WTC11 (cell line): ENCODE measurements around the gene ADGRL3. TPM values are rescaled to one million over a fixed set of nuclear protein-coding genes. Genes with fewer than 3 reads are reported as not detected.

Experiments used
- ATAC-seq: fragments of 200-7000 bp; cut with Tn5 transposase; 2 replicates; pipeline ENCODE4 v1.10.0; 2021; ENCODE audit warnings: mild to moderate bottlenecking, moderate library complexity
- CTCF ChIA-PET: fragments of 300-600 bp; sonication (Branson Sonifier 250); formaldehyde crosslinking; loops from one replicate; lab custom pipeline; 2021; ENCODE audit warnings: antibody characterized with exemption; lab: Charles Lee
- POLR2A ChIA-PET: fragments of 350-600 bp; sonication (Branson Sonifier 250); formaldehyde crosslinking; loops from one replicate; lab custom pipeline; 2021; ENCODE audit warnings: antibody characterized with exemption; lab: Charles Lee
- DNase-seq: peaks from one replicate; pipeline ENCODE4 v3.0.0; 2021; ENCODE audit warnings: low spot score
- H3K27ac Mint-ChIP-seq: 2 replicates; pipeline ENCODE4 v1.8.0; 2021; ENCODE audit warnings: mixed read lengths
- H3K27me3 Mint-ChIP-seq: 2 replicates; pipeline ENCODE4 v1.8.0; 2021; ENCODE audit warnings: low read depth, mild to moderate bottlenecking, moderate library complexity, mixed read lengths
- H3K36me3 Mint-ChIP-seq: 2 replicates; pipeline ENCODE4 v1.8.0; 2021; ENCODE audit warnings: mixed read lengths
- H3K4me1 Mint-ChIP-seq: 2 replicates; pipeline ENCODE4 v1.8.0; 2022; ENCODE audit warnings: mixed read lengths
- H3K4me3 Mint-ChIP-seq: 2 replicates; pipeline ENCODE4 v1.8.0; 2021; ENCODE audit warnings: mild to moderate bottlenecking, moderate library complexity, mixed read lengths
- H3K9me3 Mint-ChIP-seq: 2 replicates; pipeline ENCODE4 v1.8.0; 2021; ENCODE audit warnings: mixed read lengths
- ARID4B ChIP-seq: sonication (generic); formaldehyde crosslinking; IDR thresholded peaks from 2 replicates; pipeline ENCODE4 v1.8.0; 2023; ENCODE audit warnings: missing genetic modification reagents, mild to moderate bottlenecking, borderline replicate concordance
- ELF4 ChIP-seq: sonication (generic); formaldehyde crosslinking; IDR thresholded peaks from 2 replicates; pipeline ENCODE4 v1.8.1; 2022; ENCODE audit warnings: low read depth, mild to moderate bottlenecking, moderate library complexity, missing genetic modification reagents
- FOXK1 ChIP-seq: sonication (generic); formaldehyde crosslinking; IDR thresholded peaks from 2 replicates; pipeline ENCODE4 v1.8.0; 2022; ENCODE audit warnings: mild to moderate bottlenecking, moderate library complexity, missing genetic modification reagents
- GRHL2 ChIP-seq: fragments of 250-450 bp; sonication (Bioruptor Pico); IDR thresholded peaks from 2 replicates; pipeline ENCODE4 v1.8.0; 2022; ENCODE audit warnings: mild to moderate bottlenecking, moderate library complexity; ENCODE audit not compliant: insufficient replicate concordance, severe bottlenecking
- IRF1 ChIP-seq: sonication (generic); formaldehyde crosslinking; IDR thresholded peaks from 2 replicates; pipeline ENCODE4 v1.8.0; 2023; ENCODE audit warnings: missing genetic modification reagents
- MLX ChIP-seq: sonication (generic); formaldehyde crosslinking; IDR thresholded peaks from 2 replicates; pipeline ENCODE4 v1.8.1; 2023; ENCODE audit warnings: mild to moderate bottlenecking, missing genetic modification reagents, moderate library complexity
- NR2C2 ChIP-seq: sonication (generic); formaldehyde crosslinking; IDR thresholded peaks from 2 replicates; pipeline ENCODE4 v1.8.0; 2022; ENCODE audit warnings: mild to moderate bottlenecking, missing genetic modification reagents
- OVOL2 ChIP-seq: fragments of 250-450 bp; sonication (Bioruptor Pico); IDR thresholded peaks from 2 replicates; pipeline ENCODE4 v1.9.0; 2021; ENCODE audit warnings: mild to moderate bottlenecking, borderline replicate concordance
- PRRX2 ChIP-seq: fragments of 250-450 bp; sonication (Bioruptor Pico); IDR thresholded peaks from 2 replicates; pipeline ENCODE4 v1.8.0; 2021; ENCODE audit warnings: mild to moderate bottlenecking
- TEAD4 ChIP-seq: sonication (generic); formaldehyde crosslinking; IDR thresholded peaks from 2 replicates; pipeline ENCODE4 v1.8.0; 2022; ENCODE audit warnings: mild to moderate bottlenecking, missing genetic modification reagents
- ZBTB43 ChIP-seq: sonication (generic); formaldehyde crosslinking; IDR thresholded peaks from 2 replicates; pipeline ENCODE4 v1.8.1; 2023; ENCODE audit warnings: mild to moderate bottlenecking, missing genetic modification reagents
- ZNF317 ChIP-seq: sonication (generic); formaldehyde crosslinking; IDR thresholded peaks from 2 replicates; pipeline ENCODE4 v1.8.1; 2023; ENCODE audit warnings: low read depth, mild to moderate bottlenecking, moderate library complexity, missing genetic modification reagents, borderline replicate concordance
- ZNF671 ChIP-seq: fragments of 250-450 bp; sonication (Bioruptor Pico); IDR thresholded peaks from 2 replicates; pipeline ENCODE4 v1.8.0; 2021; ENCODE audit warnings: mild to moderate bottlenecking
- total RNA-seq: library from RNA; stranded (reverse); gene quantifications from 3 replicates; pipeline ENCODE4 v1.2.3, GENCODE V29; 2021
- TF ChIP-seq, protein P1 (sequence below): sonication (generic); formaldehyde crosslinking; conservative IDR thresholded peaks from 2 replicates; pipeline ENCODE4 v1.8.1; 2023; ENCODE audit warnings: mild to moderate bottlenecking, low read depth, missing genetic modification reagents, moderate library complexity

Gene ADGRL3
- total RNA-seq, 1 experiment from 2014 or later = 8.7 TPM

DNA sequence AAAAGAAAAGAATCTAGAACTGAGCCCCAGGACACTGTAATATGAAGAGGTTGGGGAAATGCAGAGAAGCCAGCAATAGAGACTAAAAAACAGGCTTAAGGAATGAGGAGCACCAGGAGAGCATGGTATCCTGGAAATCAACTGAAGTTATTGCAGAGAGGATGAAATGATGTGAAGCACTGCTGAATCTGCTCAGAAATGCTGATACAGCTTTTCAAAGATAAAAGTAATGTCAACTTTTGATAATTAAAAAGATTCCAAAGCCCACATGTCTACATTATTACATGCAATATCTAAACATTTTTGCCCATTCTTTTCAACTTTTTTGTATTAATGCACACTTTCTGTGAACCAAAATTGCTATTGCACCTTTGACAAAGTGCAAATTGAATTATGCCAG lies 718.4 kb downstream of the ADGRL3 start:
- no peaks in the 10 kb centered on the region for H3K36me3 Mint-ChIP-seq
- POLR2A ChIA-PET = no interaction called here
- CTCF ChIA-PET = no interaction called here
- TF ChIP-seq ZBTB43 (no peak), ELF4 (no peak)
- ATAC-seq (no peak), DNase-seq (no peak)
- H3K27ac Mint-ChIP-seq = no peak overlapping the region
- peaks cover 48% of the 10 kb centered on the region for H3K4me1 Mint-ChIP-seq
- no peak overlapping the region for H3K4me3 Mint-ChIP-seq
- H3K27me3 Mint-ChIP-seq = peaks cover 26% of the 10 kb centered on the region
- no peaks in the 10 kb centered on the region for H3K9me3 Mint-ChIP-seq

- ATAC-seq (no peak), DNase-seq (no peak)
- Mint-ChIP-seq H3K36me3 (no peaks in the 10 kb centered on the region), H3K4me3 (no peak overlapping the region), H3K27me3 (peaks cover 21% of the 10 kb centered on the region), H3K4me1 (peaks cover 43% of the 10 kb centered on the region), H3K9me3 (no peaks in the 10 kb centered on the region), H3K27ac (no peak overlapping the region)
- ChIA-PET POLR2A (no interaction called here), CTCF (no interaction called here)
- TF ChIP-seq GRHL2 (CRISPR knock-in tag) (no peak), OVOL2 (CRISPR knock-in tag) (no peak), IRF1 (CRISPR knock-in tag) (no peak), MLX (CRISPR knock-in tag) (no peak), TEAD4 (no peak), ZNF317 (CRISPR knock-in tag) (no peak), ZNF671 (CRISPR knock-in tag) (no peak), FOXK1 (CRISPR knock-in tag) (no peak), NR2C2 (CRISPR knock-in tag) (no peak), ARID4B (CRISPR knock-in tag) (no peak), PRRX2 (CRISPR knock-in tag) (no peak)
- TF ChIP-seq, protein P1, sequence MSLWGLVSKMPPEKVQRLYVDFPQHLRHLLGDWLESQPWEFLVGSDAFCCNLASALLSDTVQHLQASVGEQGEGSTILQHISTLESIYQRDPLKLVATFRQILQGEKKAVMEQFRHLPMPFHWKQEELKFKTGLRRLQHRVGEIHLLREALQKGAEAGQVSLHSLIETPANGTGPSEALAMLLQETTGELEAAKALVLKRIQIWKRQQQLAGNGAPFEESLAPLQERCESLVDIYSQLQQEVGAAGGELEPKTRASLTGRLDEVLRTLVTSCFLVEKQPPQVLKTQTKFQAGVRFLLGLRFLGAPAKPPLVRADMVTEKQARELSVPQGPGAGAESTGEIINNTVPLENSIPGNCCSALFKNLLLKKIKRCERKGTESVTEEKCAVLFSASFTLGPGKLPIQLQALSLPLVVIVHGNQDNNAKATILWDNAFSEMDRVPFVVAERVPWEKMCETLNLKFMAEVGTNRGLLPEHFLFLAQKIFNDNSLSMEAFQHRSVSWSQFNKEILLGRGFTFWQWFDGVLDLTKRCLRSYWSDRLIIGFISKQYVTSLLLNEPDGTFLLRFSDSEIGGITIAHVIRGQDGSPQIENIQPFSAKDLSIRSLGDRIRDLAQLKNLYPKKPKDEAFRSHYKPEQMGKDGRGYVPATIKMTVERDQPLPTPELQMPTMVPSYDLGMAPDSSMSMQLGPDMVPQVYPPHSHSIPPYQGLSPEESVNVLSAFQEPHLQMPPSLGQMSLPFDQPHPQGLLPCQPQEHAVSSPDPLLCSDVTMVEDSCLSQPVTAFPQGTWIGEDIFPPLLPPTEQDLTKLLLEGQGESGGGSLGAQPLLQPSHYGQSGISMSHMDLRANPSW (CRISPR knock-in tag) = no peak
- TF ChIP-seq, all 79 proteins: peak for 0
These were observed 718.9 kb downstream of the ADGRL3 start for GRCh38 chr4:61918987-61919386.
